ENCODE measurements around the gene RIC8A. TPM values are rescaled to one million over a fixed set of nuclear protein-coding genes. Genes with fewer than 3 reads are reported as not detected.

Gene RIC8A
- polyA plus RNA-seq, 1 of the 3 experiments (the other 2 are of a cell fraction): 115 TPM

GRCh38 chr11:199782-200181 lies 7.7 kb upstream of the RIC8A start:
- Histone ChIP-seq H3K27ac (ENCODE audit: low read depth in 2 of 2, low read length in 1 of 2) (no peak overlapping the region), H3K4me2 (no peak overlapping the region), H3K79me2 (ENCODE audit: insufficient read depth) (peaks cover 15% of the 10 kb centered on the region), H4K20me1 (ENCODE audit: insufficient read depth) (peaks cover 24% of the 10 kb centered on the region), H3K9ac (no peak overlapping the region), H2AFZ (ENCODE audit: low read depth) (no peak overlapping the region), H3K27me3 (ENCODE audit: insufficient read depth) (no peaks in the 10 kb centered on the region), H3K36me3 (replicated peaks in 1 of 2; ENCODE audit: control insufficient read depth in 1 of 2, insufficient read depth in 2 of 2, low read length in 1 of 2) (peaks cover 17 to 25% of the 10 kb centered on the region in 2 experiments), H3K9me3 (no peaks in the 10 kb centered on the region), H3K4me3 (ENCODE audit: low read depth in 2 of 2, low read length in 1 of 2) (no peak overlapping the region), H3K9me2 (no peaks in the 10 kb centered on the region), H3F3A (replicated peaks; ENCODE audit: insufficient read depth) (no peaks in the 10 kb centered on the region), H3K4me1 (ENCODE audit: control insufficient read depth in 1 of 2, insufficient read depth in 2 of 2, low read depth in 1 of 2, low read length in 1 of 2) (no peaks in the 10 kb centered on the region)
- CTCF ChIA-PET: interaction anchor here (1.0 kb wide), 1 partner anchor 22 kb away, joined by 3 read pairs; no protein-coding TSS in a partner anchor
- TF ChIP-seq MXI1 (IDR thresholded peaks at IDR 0.05; ENCODE audit: low read depth, low read length) (no peak), TEAD4 (IDR thresholded peaks at IDR 0.05; ENCODE audit: borderline replicate concordance, insufficient read depth) (no peak), TAF1 (IDR thresholded peaks at IDR 0.05; ENCODE audit: borderline replicate concordance, low read depth, low read length) (no peak), USF1 (IDR thresholded peaks at IDR 0.05; ENCODE audit: borderline replicate concordance, low read depth) (no peak), FOSL2 (IDR thresholded peaks at IDR 0.05; ENCODE audit: borderline replicate concordance, low read depth) (no peak), ELF1 (IDR thresholded peaks at IDR 0.05) (no peak), NFIC (IDR thresholded peaks at IDR 0.05; ENCODE audit: borderline replicate concordance) (no peak), JUND (IDR thresholded peaks at IDR 0.05) (no peak), USF2 (IDR thresholded peaks at IDR 0.05; ENCODE audit: borderline replicate concordance, low read depth, low read length) (no peak), SMC3 (IDR thresholded peaks at IDR 0.05; ENCODE audit: low read depth, low read length) (no peak), MAX (IDR thresholded peaks at IDR 0.05; ENCODE audit: low read depth) (no peak), IRF3 (IDR thresholded peaks at IDR 0.05; ENCODE audit: low read depth, low read length) (no peak), RFX5 (IDR thresholded peaks at IDR 0.05; ENCODE audit: low read length) (no peak), PBX3 (IDR thresholded peaks at IDR 0.05) (no peak), CHD2 (IDR thresholded peaks at IDR 0.05; ENCODE audit: low read length, partially characterized antibody) (no peak), REST (IDR thresholded peaks at IDR 0.05; ENCODE audit: low read depth, low read length) (no peak), ZBTB33 (IDR thresholded peaks at IDR 0.05; ENCODE audit: borderline replicate concordance, low read depth) (no peak)
- no peak for DNase-seq
- POLR2A ChIA-PET: no interaction called here
- 85% methylated on average over 6 of the region's 8 CpGs for WGBS (ENCODE audit: low lambda C conversion rate)
